NCI-H1930 (cell line): Measurements from ENCODE around the gene DUSP6.

Experiments used
- DNase-seq, 2 experiments: peaks; one replicate each; lab custom pipeline; 2025; lab: John Stamatoyannopoulos, UW

DUSP6 gene, protein sequence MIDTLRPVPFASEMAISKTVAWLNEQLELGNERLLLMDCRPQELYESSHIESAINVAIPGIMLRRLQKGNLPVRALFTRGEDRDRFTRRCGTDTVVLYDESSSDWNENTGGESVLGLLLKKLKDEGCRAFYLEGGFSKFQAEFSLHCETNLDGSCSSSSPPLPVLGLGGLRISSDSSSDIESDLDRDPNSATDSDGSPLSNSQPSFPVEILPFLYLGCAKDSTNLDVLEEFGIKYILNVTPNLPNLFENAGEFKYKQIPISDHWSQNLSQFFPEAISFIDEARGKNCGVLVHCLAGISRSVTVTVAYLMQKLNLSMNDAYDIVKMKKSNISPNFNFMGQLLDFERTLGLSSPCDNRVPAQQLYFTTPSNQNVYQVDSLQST

DNA sequence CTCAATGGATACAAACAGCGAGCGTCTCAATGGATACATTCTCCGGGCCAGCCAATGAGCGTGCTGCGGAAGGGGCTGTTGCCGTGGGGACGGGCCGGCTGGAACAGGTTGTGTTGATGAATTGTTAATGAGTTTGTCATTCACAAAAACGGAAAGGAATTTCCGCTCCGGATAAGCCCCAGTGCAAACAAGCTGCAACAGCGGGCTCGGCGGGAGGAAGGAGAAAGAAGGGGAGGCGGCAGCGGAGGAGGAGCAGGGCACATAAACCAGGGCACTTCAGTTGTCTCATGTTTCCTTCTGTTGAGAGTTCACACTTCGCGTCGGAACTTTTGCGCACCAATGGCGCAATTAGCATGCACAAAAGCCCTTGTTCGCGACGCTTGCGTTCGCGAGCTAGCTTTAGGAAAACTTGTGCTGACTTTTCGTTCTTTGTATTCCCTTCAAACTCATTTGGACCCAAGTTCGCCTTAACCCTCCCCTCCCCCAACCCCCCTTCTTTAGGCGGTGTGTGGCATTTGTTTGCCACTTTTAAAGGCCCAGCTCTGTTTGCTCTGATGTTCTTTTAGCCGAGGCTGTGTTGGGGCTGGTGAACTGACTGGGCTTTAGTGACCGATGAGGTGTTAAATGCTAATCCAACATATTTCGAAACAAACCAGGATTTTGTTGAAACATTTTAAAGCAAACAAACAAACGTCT is at the start of gene DUSP6:
TSS of gene DUSP6 (minus strand) at position 10 of the 696 bp plus-strand sequence. CDS start 462 bp downstream, outside the sequence.
- peak; percentile 94 to 95 for DNase-seq

DNA sequence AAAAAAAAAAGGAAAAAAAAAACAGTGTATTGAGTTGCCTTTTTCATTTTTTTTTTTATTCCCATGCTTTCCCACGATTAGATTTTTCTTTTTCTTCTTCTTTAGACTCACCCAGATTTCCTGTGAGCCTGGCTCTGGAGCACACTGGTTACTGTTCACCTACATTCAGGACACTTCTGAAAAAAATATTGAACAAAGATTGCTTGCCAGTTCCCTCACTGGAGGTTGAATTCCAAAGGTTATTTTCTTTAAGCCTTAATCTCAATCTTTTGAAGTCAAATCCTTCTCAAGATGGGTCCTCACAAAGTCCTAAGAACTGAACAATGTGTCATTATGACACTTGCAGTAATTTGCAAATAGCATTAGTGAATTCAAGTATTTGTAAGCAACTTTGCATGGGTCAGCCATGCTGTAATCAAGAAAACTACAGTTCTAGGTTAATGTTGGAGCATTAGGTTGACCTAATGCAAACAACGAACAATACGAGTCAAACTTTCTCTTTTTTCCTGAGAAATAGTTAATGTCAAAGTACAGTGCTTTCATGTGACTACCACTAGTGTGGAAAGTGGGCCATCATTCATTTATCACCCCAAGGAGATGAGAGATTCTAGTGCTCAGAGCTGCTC is 49.2 kb upstream of the DUSP6 start:
- DNase-seq: no peak

DNA sequence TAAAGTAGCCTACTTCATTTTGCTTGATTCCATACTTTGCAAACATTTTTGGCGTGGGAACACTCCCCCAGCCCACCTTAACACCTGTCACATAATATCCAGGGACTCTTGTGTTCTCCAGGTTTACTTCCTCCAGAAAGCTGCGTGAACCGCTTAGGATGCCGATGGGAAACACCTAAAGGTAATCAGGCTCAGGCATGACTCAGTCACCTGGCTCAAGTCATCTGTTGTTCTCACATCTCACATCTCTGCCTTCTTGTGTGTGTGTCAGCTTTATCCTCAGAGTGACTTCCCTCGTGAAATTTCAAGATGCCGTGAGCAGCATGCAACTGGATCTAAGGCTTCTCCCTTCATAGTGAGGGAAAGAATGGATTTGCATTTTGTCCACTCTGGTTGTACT is 48.1 kb upstream of the DUSP6 start:
- no peak for DNase-seq

DNA sequence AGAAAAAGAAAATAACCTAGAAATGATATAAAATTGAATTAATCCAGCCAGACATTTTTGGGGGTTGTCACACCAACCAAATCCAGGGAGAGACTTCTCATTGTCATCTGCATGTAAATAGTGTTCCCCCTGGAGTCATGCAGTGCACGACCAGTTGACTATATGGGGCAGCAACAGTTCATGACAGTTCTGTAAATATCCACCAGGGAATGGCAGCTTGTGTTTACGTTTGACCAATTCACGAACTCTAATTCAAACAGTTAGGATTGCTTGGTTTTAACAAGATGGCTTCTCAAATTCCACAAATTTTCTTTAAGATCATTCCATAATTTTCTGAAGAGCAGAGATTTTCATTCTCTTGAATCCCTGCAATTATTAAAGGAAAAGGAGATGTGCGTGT is 43.4 kb upstream of the DUSP6 start:
- DNase-seq: no peak

DNA sequence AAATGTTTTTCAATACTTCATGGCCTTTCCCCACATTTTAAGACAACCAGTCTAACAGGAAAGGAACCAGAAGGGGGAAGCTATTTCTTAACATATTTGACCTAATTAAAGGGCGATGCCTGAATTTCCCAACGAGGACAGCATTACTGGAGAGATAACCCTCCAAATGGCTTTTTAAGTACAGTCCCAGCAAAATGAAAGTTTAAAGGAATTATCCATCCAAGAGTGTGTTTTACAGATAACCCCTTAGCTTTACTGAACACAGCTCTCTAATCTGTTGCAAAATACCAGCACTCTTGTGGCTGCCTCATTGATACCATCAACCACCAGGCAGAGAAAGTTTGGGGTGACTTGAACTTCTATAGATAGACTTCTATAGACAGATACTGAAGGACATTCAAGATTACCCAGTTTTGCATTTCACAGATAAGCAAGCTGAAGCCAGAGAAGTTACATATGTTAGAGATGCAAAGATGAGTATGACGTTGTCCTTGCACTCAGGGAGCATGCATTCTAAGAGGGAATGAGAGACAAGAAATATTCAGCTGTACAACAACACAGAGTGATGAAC is 41.3 kb upstream of the DUSP6 start:
- DNase-seq: no peak

DNA sequence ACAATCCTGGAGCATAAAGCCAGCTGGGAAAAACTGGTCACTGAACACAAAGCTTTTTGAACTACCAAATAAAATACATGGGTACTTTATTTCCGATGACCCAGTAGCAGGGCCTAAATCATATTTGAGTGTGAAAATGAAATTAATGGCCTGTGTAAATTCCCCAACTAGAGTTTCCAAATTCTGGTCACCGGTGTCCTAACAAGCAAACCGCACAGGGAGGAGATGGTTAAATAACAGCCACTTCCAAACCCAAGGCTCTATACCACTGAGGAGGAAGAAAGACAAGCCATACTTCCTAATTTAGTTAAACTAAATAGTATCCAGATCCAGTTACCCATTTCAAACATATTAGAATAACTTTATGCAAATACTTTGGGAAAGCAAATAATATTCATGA is 40.1 kb upstream of the DUSP6 start:
- DNase-seq: no peak

DNA sequence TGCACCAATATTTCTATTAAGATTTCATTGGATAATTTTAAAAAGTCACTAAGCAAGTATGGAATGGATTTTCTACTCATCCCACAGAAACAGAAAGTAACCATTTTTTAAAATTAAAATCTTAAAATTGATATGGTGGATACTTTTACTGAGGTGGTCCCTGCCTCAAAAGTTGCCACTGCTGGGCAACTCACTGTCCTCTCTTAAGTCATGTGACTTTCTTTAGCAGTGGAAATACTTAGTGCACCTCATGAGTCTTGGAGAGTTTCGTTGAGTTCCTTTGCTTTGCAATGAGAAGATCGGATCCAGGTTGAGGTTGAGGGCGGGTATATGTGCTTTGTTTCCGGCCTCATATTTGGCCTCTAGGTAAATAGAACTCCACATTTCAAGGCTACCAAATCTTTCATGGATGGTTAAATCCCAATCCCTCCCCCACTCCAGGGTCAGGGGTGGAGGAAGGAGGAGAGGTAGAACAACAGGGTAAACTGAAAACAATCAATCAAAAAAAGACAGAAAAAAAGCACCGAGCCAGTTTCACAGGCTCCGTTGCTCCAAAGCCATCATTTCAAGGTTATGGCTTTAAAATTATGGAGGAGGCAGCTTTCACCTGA is 39.5 kb upstream of the DUSP6 start:
- no peak for DNase-seq

DNA sequence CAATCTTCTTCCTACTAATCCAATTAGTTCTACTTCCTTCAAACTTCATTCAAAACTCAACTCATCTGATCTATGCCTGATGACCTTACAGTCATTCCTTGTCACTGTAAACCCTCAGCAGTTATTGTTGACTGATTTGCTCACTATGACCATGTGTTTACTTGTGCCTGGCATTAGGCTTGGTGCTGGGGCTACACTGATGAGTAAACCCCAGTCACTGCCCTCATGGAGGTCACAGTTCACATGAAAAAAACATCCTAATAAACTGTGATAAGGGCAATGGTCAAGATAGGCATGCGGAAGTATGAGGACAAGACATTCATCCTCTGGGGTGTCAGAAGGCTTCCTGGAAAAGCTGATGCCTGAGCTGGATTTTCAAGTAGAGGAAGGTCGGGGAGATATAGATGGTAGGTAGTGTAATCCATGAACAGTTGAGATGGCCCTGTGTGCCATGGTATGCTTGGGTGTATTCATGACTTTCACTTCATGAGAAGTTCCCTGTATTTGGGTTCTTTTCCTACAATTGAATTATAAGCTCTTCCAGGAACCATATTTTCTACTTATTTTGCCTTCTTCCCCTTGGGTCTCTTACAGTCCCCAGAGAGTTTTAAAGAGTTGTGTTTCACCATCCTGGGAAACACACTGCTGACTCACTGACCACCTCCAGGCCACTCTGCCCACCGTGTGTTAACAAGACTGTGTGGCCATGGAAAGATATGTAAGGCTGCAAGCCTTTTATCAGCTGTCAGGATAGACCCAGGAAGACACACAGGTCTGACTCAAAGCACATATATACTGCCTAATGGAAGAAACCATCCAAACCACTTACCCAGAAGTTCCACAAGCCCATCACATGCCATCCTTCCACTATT is 38.7 kb upstream of the DUSP6 start:
- DNase-seq: no peak

DNA sequence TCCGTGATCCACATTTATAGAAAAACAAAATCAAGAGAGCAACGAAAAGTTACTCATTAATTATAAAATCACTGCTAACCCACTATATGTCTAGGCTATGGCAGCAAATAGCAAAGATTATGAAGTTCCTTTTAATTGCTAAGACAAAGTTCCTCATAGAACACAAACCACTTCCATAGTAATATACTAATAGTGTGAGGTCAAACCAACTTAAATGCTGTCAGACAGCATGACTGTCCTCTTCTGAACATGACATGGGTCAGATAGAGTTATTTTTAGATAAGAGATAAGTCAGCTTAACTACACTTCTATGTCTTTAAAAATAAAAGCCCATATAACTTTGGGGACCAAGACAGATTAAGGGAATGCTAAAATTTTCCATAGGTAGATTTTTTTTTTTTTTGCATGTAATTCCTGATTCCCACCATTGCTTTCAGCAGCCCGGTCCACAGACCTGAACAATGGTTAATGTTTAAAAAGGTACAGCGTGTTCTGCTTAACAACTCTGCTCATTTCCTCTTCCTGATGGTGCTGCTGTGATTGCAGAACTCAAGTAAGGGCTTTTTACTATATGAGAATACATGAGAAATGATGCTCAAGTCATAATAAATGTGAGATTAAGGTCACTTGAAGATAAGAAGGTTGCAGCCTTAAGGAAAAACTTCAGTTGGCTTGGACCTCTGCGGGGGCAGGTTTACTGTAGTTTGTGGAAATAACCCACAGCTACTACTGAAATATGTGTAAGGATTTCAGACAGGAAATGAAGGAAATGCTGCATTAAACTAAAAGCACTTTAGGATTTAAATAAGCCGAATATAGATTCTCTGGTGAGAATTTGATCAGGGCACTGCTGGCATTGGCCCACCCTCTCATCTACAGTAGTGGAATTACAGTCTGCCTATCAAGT is 37.7 kb upstream of the DUSP6 start:
- DNase-seq: no peak

DNA sequence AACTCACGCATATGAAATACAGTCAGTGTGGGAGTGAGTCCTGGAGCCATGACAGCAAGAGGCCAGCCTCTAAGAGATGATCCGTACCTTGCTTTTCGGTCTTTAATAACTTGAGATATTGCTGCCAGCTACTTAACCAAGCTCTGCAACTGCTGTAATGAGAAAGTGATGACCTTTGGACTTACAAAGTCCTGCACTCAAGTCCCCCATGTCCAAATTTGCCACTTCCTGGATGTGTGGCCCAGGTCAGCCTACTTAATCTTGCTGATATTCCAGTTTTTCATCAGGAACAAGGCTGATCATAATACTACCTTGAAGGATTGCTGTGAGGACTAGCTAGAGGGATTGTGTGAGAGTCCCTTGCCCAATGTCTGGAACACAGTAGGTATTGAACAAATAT is 33.8 kb upstream of the DUSP6 start:
- DNase-seq: no peak

DNA sequence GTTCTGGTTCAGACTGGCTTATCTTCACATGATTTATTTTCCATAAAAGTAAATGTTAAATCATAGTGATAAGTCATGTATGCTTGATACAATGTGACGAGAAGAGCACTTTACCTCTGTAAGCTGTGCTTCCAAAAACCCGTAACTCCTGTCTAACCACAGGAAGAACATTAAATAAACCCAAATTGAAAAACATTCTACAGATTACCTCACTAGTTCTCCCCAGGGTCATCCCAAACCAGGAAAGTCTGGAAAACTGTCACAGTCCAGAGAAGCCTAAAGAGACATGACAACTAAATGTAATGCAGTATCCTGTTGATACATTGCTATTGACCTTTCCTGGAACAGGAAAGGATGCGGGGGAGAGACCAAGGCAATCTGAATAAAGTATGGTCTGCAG is 32.5 kb upstream of the DUSP6 start:
- no peak for DNase-seq

DNA sequence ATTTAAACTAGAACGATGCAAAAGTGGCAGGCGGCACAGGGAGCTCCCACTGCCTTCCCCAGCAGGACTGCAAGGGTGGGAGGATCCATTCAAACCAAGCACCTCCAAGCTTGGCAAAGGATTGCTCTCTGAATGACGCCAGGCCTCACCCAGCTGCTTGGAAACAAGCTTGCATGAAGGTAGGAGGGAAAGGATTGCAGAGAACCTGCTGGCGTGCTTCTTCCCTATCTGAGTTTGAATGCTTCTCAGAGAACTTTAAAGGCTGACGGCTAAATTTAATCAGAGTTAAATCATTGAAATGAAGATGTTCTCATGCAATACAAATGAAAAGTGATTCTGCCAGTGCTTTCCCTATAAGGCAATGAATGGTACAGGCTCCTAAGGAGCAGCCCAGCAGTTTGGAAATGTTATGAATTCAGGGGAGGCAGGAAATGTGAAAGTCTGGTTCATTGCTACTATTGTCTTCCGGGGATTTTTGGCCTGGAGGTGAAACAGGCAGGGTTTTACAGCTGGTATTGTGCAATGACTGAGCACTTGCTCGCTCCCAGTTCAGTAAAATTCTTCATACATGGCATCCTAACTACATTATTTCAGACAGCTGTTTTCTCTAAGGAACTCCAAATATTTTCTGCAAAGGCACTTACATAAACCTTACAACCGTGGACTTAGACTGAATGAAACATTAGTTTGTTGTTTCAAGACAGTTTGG is 31.9 kb upstream of the DUSP6 start:
- no peak for DNase-seq

DNA sequence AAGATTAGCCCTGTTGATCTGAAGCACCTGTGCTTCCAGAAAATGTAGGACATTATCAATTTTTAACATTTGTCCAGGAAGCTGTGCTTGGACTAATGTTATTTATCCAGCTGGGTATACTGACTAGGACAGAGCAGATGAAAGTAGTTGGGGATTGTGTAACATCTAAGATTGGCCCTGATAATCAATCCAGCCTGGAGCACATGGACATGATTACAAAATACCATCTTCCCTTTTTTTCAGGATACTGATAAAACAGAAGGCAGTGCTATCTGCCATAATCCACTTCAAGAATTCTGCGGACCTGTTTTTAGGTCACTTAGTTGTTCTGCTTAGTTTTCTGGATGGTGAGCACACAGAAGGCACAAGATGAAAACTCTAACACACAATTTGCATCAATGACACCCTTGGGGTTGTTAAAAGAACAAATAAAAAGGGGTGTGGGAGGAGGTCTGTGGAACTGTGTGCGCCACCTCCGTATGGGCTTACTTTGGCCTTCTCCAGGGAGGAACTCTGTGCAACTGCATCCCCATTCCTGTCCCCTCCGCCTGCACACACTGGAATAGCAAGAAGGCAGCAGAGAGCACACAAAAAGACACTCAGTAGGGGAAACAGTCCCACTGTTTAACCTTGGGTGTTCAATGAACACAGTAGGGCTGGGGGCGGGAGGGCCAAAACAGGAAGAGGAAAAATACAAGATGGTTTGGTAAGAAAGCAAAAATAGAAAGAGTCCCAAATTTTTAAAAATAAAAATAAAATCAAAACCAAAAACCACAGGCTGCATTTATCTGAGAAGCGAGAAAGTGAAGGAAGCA is 31.1 kb upstream of the DUSP6 start:
- no peak for DNase-seq

DNA sequence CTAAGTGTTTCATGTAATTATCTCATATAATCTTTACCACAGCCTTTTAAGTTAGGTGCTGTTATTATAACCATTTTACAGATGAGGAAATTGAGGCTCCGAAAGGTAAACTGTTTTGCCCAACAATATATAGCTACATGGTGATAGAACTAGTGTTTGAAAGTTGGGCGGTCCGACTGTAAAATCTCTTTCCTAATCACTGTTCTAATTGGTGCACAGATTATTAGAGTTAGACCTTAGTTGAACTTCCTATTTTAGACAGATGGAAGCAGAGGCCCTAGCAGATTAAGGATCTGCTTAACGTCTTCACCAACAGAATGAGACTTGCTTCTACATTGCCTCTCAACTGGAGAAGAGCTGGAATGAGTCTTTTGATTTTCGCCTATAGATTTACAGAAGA is 30.0 kb upstream of the DUSP6 start:
- no peak for DNase-seq

DNA sequence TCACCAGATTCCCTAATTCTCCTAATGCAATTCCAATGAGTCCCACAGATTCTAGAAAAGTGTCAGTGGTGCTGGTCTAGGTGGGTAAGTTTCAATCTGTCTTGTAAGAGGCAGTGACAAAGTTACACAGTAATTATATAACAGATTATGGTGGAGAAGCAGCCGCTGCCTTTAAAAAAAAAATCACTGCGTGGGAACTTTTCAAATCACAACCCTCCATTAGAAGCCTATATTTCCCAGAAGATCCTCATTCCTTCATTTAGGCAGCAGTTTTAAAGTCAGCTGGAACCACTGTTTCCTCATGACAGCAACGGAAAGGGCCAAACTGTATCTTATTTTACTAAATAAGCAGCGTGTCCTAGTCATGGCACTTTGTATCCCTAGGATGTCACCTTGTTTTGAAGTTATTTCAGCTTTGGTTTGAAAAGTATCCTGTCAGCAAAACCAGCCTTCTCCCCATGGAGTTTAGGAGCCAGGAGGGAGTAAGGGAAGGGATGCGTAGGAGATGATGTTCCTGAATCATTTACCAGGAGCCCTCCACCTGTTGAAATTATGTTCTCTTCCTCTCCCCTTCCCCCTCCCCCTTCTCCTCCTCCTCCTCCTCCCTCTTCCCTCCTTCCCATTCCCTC is 27.7 kb upstream of the DUSP6 start:
- no peak for DNase-seq

DNA sequence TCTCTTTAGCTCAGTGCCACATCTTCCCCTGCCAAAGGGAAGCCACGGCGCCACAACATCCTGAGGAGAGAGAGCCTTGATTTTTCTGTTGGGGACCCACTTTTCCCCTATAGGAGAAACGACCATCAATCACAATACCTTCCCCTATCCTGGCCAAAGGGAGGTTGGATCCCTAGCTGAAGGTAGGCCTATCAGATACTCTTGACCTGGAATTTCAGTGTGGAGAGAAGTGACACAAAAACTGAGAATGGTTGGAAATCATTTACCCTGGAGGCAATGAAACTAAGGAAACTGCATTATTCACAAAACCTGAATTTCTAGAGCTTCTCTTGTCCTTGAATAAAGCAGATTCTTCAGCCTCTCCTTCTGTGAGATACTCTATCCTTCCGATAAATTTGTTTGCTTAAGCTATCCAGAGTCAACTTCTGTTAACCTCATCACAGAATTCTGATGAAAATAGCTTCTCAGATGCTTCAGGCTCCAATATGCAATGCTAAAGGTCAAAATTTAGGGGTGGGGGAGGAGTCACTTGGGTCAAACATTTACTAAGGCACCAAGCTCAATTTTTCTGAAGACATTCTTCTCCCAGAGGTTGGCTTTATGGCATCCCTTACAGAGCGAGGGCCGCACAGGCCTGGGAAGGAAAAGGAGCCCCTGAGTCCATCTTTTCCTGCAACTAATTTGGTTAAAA is 27.0 kb upstream of the DUSP6 start:
- DNase-seq: no peak

DNA sequence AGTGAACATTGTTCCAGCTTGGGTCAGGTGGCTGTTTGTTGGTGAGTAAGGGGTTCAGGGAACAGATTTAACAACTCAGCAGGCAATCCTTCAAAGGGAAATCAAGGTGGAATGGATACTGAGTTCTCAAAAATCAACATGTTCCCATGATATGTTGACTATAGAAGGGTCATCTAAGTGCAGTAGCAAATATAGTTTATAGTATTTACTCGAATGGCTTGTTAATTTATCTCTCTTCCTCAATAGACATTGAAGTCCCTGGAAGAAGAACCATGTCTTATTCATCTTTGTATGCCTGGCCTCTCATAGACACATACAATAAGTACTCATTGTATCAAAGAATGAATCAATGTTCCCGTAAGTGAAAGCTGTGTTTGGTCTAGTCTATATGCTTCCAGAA is 24.5 kb upstream of the DUSP6 start:
- no peak for DNase-seq

DNA sequence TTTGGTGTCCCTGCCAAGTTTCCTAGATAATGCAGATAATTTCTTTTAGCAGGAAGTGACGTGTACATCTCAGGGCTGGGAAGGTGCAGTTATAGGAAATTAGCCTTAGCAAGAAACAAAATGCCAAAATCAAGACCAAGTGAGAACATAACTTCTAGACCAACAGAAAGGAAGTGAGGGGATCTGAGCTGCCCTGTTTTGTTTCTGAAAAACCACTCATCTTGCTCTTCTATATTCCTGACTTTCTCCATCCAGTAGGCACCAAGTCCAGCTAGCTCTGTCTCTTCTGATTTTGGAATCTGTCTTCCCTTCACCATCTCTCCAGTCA is 23.9 kb upstream of the DUSP6 start:
- DNase-seq: no peak
